Midbrain (tissue), 1 donor: Measurements from ENCODE around the gene DUS1L.

Experiments
- DNase-seq: peaks from one replicate; lab custom pipeline; 2025; lab: John Stamatoyannopoulos, UW

DUS1L gene

GRCh38 chr17:82087961-82088837 lies 22.6 kb upstream of the DUS1L start:
- no peak for DNase-seq

GRCh38 chr17:82086941-82087906 lies 21.6 kb upstream of the DUS1L start:
- DNase-seq: no peak

- DNase-seq: no peak
Measured at GRCh38 chr17:82085931-82086764, 20.5 kb upstream of the DUS1L start.

GRCh38 chr17:82085031-82085861 lies 19.6 kb upstream of the DUS1L start:
- no peak for DNase-seq

- no peak for DNase-seq
Measured at GRCh38 chr17:82084373-82085030, 18.9 kb upstream of the DUS1L start.

- no peak for DNase-seq
Measured at GRCh38 chr17:82083533-82084359, 18.1 kb upstream of the DUS1L start.

GRCh38 chr17:82083009-82083408 lies 17.4 kb upstream of the DUS1L start:
- no peak for DNase-seq

- DNase-seq: no peak
Measured at GRCh38 chr17:82082456-82082855, 16.9 kb upstream of the DUS1L start.

- DNase-seq: no peak
Measured at GRCh38 chr17:82081966-82082365, 16.4 kb upstream of the DUS1L start.

- DNase-seq: no peak
Measured at GRCh38 chr17:82081546-82081945, 15.9 kb upstream of the DUS1L start.

GRCh38 chr17:82080789-82081464 lies 15.3 kb upstream of the DUS1L start:
- DNase-seq: no peak

GRCh38 chr17:82080048-82080788 lies 14.6 kb upstream of the DUS1L start:
- DNase-seq: no peak

GRCh38 chr17:82079001-82079677 lies 13.5 kb upstream of the DUS1L start:
- no peak for DNase-seq

- DNase-seq: no peak
Measured at GRCh38 chr17:82078433-82078832, 12.8 kb upstream of the DUS1L start.

GRCh38 chr17:82077617-82078358 lies 12.2 kb upstream of the DUS1L start:
- DNase-seq: no peak

GRCh38 chr17:82076785-82077591 lies 11.4 kb upstream of the DUS1L start:
- DNase-seq: no peak
